Prostate gland (tissue), 2 donors: Measurements from ENCODE around the gene WDR64.

ENCODE experiments used
- CTCF ChIP-seq, 4 experiments: fragments of 200-600 bp in 2 of 4; fragments of 450-650 bp in 2 of 4; sonication (generic) in 2 of 4; IDR thresholded peaks; 1 replicate in 3 of 4; 2 replicates in 1 of 4; pipeline ENCODE4 v1.5.1; 2016 to 2019; ENCODE audit warnings: antibody characterized with exemption in 4 of 4, mild to moderate bottlenecking in 2 of 4, moderate library complexity in 2 of 4
- POLR2A ChIP-seq: fragments of 450-650 bp; IDR thresholded peaks from one replicate; pipeline ENCODE4 v1.6.1; 2016; ENCODE audit warnings: antibody characterized with exemption, mild to moderate bottlenecking
- POLR2AphosphoS5 ChIP-seq: sonication (generic); formaldehyde crosslinking; IDR thresholded peaks from one replicate; pipeline ENCODE4 v1.6.1; 2017; ENCODE audit warnings: antibody characterized with exemption

GRCh38 chr1:241713316-241713715 lies 61.2 kb downstream of the WDR64 start:
- TF ChIP-seq CTCF (IDR thresholded peaks at IDR 0.05) (no peak), POLR2AphosphoS5 (no peak), POLR2A (no peak)
